ENCODE data around the gene FARP1.

Gene FARP1

DNA sequence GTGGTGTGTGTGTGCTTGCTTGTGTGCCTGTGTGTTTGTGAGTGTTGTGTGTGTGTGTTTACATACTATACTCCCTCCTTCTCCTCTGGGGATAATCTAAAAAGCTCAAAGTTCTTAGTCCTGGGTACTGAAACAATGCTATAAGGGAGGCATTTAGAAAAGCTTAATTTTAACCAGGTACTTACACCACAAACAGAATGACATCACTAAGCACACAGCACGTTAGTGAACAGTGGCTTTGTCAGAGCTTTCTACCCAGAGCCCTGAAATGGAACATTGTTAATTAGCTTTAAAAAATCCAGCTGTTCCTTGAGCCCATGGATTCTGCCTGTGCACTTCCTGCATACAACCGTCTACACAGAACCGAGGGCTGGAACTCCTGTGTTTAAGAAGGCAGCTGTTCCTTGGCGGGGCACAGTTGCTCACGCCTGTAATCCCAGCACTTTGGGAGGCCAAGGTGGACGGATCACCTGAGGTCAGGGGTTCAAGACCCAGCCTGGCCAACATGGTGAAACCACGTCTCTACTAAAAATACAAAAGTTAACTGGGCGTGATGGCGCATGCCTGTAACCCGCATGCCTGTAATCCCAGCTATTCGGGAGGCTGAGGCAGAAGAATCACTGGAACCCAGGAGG, 103.8 kb downstream of the FARP1 start:
- no peak overlapping the region for H3K9ac ChIP-seq (ENCODE audit: low read length)
- no peaks in the 10 kb centered on the region for H3K36me3 ChIP-seq (ENCODE audit: low read length)
- no peak overlapping the region for H3K4me2 ChIP-seq (ENCODE audit: low read depth, low read length, poor library complexity, severe bottlenecking)
- no peaks in the 10 kb centered on the region for H3F3A ChIP-seq (ENCODE audit: insufficient read depth)
- no peak overlapping the region for H2AFZ ChIP-seq (ENCODE audit: low read depth, low read length, severe bottlenecking)
- H3K27ac ChIP-seq (ENCODE audit: low read depth, low read length) = no peak overlapping the region
- no peaks in the 10 kb centered on the region for H3K9me2 ChIP-seq (replicated peaks; ENCODE audit: insufficient read depth, low read length)
- TF ChIP-seq, protein P1, sequence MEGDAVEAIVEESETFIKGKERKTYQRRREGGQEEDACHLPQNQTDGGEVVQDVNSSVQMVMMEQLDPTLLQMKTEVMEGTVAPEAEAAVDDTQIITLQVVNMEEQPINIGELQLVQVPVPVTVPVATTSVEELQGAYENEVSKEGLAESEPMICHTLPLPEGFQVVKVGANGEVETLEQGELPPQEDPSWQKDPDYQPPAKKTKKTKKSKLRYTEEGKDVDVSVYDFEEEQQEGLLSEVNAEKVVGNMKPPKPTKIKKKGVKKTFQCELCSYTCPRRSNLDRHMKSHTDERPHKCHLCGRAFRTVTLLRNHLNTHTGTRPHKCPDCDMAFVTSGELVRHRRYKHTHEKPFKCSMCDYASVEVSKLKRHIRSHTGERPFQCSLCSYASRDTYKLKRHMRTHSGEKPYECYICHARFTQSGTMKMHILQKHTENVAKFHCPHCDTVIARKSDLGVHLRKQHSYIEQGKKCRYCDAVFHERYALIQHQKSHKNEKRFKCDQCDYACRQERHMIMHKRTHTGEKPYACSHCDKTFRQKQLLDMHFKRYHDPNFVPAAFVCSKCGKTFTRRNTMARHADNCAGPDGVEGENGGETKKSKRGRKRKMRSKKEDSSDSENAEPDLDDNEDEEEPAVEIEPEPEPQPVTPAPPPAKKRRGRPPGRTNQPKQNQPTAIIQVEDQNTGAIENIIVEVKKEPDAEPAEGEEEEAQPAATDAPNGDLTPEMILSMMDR (IDR thresholded peaks at IDR 0.05; ENCODE audit: insufficient read depth, low read length, poor library complexity, severe bottlenecking) = no peak
- TF ChIP-seq EZH2phosphoT487 (conservative IDR thresholded peaks at IDR 0.05; ENCODE audit: low read length) = no peak
- no peaks in the 10 kb centered on the region for H3K79me2 ChIP-seq (ENCODE audit: insufficient read depth, low read length)
- H4K20me1 ChIP-seq (ENCODE audit: low read depth, low read length) = no peaks in the 10 kb centered on the region
- no peaks in the 10 kb centered on the region for H3K9me3 ChIP-seq (ENCODE audit: insufficient read depth, low read length)
- H3K27me3 ChIP-seq (ENCODE audit: low read length) = no peaks in the 10 kb centered on the region
- no peak overlapping the region for H3K4me3 ChIP-seq (ENCODE audit: insufficient read depth, low read length, poor library complexity, severe bottlenecking)

DNA sequence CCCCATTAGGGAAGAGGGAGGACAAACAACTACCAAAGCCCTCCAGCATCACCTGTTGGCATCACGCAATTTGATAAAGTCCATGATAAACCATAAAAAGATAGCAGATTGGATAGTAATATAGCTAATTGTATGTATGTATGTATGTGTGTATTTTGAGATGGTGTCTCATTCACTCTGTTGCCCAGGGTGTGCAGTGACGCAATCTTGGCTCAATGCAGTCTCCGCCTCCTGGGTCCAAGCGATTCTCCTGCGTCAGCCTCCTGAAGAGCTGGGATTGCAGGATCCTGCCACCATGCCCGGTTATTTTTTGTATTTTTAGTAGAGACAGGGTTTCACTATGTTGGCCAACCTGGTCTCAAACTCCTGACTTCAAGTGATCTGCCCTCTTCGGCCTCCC, 108.8 kb downstream of the FARP1 start:
- Histone ChIP-seq H3K27me3 (ENCODE audit: low read length) (no peaks in the 10 kb centered on the region), H3K79me2 (ENCODE audit: insufficient read depth, low read length) (no peaks in the 10 kb centered on the region)
- no peak for TF ChIP-seq EZH2phosphoT487 (conservative IDR thresholded peaks at IDR 0.05; ENCODE audit: low read length)
- TF ChIP-seq, protein P1 (IDR thresholded peaks at IDR 0.05; ENCODE audit: insufficient read depth, low read length, poor library complexity, severe bottlenecking) = no peak

DNA sequence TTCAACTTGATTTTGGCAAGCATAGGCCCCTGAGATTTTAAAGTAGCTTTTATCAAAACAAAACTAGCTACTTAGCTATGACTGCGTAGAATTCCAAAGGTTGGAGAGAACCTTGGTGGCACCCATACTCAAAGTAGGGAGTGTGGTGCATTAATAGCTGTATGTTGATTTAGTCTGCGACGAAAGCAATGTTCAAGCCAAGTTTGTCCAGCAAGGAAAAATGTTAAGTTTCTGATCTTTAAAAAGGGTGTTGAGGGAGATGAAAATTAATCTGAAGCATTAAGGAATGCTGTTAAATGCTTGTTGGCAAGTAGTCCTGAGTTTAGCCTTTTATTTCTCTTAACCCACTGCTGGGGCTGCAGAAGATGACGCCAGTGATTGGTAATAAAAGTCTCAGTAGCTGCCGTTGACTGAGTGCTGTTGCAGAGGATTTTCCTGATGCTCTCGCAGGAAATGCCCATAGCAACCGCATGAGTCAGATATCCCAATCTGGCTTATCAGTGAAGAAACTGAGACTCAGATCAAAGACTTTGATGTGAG, 110.1 kb downstream of the FARP1 start:
- no peak overlapping the region for H3K4me3 ChIP-seq (ENCODE audit: insufficient read depth, low read length, poor library complexity, severe bottlenecking)
- H3K79me2 ChIP-seq (ENCODE audit: insufficient read depth, low read length) = no peaks in the 10 kb centered on the region

More for the DNA sequence above, 108.8 kb downstream of the FARP1 start:
- H2AFZ ChIP-seq (ENCODE audit: low read depth, low read length, severe bottlenecking) = no peak overlapping the region
- no peak overlapping the region for H3K27ac ChIP-seq (ENCODE audit: low read depth, low read length)
- H3K36me3 ChIP-seq (ENCODE audit: low read length) = no peaks in the 10 kb centered on the region
- H3K9me2 ChIP-seq (replicated peaks; ENCODE audit: insufficient read depth, low read length) = no peaks in the 10 kb centered on the region
- H3K4me3 ChIP-seq (ENCODE audit: insufficient read depth, low read length, poor library complexity, severe bottlenecking) = no peak overlapping the region
- no peaks in the 10 kb centered on the region for H3F3A ChIP-seq (ENCODE audit: insufficient read depth)
- H3K9ac ChIP-seq (ENCODE audit: low read length) = no peak overlapping the region
- H3K4me2 ChIP-seq (ENCODE audit: low read depth, low read length, poor library complexity, severe bottlenecking) = no peak overlapping the region
- no peaks in the 10 kb centered on the region for H4K20me1 ChIP-seq (ENCODE audit: low read depth, low read length)
- no peaks in the 10 kb centered on the region for H3K9me3 ChIP-seq (ENCODE audit: insufficient read depth, low read length)

More for the DNA sequence above, 110.1 kb downstream of the FARP1 start:
- H3K27me3 ChIP-seq (ENCODE audit: low read length) = no peaks in the 10 kb centered on the region
- H3K9me2 ChIP-seq (replicated peaks; ENCODE audit: insufficient read depth, low read length) = no peaks in the 10 kb centered on the region
- H3K9me3 ChIP-seq (ENCODE audit: insufficient read depth, low read length) = no peaks in the 10 kb centered on the region
- no peaks in the 10 kb centered on the region for H4K20me1 ChIP-seq (ENCODE audit: low read depth, low read length)
- H3K4me2 ChIP-seq (ENCODE audit: low read depth, low read length, poor library complexity, severe bottlenecking) = no peak overlapping the region
- TF ChIP-seq EZH2phosphoT487 (conservative IDR thresholded peaks at IDR 0.05; ENCODE audit: low read length) = no peak
- TF ChIP-seq, protein P1 (IDR thresholded peaks at IDR 0.05; ENCODE audit: insufficient read depth, low read length, poor library complexity, severe bottlenecking) = no peak
- H2AFZ ChIP-seq (ENCODE audit: low read depth, low read length, severe bottlenecking) = no peak overlapping the region
- H3K27ac ChIP-seq (ENCODE audit: low read depth, low read length) = no peak overlapping the region
- H3K36me3 ChIP-seq (ENCODE audit: low read length) = no peaks in the 10 kb centered on the region
- no peaks in the 10 kb centered on the region for H3F3A ChIP-seq (ENCODE audit: insufficient read depth)
- no peak overlapping the region for H3K9ac ChIP-seq (ENCODE audit: low read length)

All from SU-DHL-6 (cell line).